GM12891 (cell line): ENCODE data around the gene FALEC.
A peak's percentile ranks its signal among the peaks of the same experiment; 100 is the strongest.

Source experiments
- DNase-seq: peaks from one replicate; pipeline ENCODE4 v3.0.0; 2011; ENCODE audit warnings: low spot score; ENCODE audit not compliant: insufficient read length
- FAIRE-seq: peaks from 2 replicates; lab custom pipeline; 2011; peaks lifted over from hg19 to GRCh38; lab: Jason Lieb, UNC
- PAX5 ChIP-seq: IDR thresholded peaks from 2 replicates; pipeline ENCODE4 v1.6.1; 2011; ENCODE audit warnings: low read length, moderate library complexity, mild to moderate bottlenecking; ENCODE audit not compliant: insufficient read depth, severe bottlenecking
- POLR2A ChIP-seq: IDR thresholded peaks from 2 replicates; pipeline ENCODE4 v1.6.1; 2011; ENCODE audit warnings: low read depth, low read length, control low read depth
- POLR2AphosphoS5 ChIP-seq: IDR thresholded peaks from 2 replicates; pipeline ENCODE4 v1.6.1; 2011; ENCODE audit warnings: low read depth, low read length, control low read depth
- POU2F2 ChIP-seq: IDR thresholded peaks from 2 replicates; pipeline ENCODE4 v1.6.1; 2011; ENCODE audit warnings: low read depth, mild to moderate bottlenecking, control low read depth, low read length, moderate library complexity
- SPI1 ChIP-seq: IDR thresholded peaks from 2 replicates; pipeline ENCODE4 v1.6.1; 2011; ENCODE audit warnings: low read depth, low read length, control low read depth
- TAF1 ChIP-seq: IDR thresholded peaks from 2 replicates; pipeline ENCODE4 v1.6.1; 2011; ENCODE audit warnings: low read depth, low read length, control low read depth

The FALEC gene

DNA sequence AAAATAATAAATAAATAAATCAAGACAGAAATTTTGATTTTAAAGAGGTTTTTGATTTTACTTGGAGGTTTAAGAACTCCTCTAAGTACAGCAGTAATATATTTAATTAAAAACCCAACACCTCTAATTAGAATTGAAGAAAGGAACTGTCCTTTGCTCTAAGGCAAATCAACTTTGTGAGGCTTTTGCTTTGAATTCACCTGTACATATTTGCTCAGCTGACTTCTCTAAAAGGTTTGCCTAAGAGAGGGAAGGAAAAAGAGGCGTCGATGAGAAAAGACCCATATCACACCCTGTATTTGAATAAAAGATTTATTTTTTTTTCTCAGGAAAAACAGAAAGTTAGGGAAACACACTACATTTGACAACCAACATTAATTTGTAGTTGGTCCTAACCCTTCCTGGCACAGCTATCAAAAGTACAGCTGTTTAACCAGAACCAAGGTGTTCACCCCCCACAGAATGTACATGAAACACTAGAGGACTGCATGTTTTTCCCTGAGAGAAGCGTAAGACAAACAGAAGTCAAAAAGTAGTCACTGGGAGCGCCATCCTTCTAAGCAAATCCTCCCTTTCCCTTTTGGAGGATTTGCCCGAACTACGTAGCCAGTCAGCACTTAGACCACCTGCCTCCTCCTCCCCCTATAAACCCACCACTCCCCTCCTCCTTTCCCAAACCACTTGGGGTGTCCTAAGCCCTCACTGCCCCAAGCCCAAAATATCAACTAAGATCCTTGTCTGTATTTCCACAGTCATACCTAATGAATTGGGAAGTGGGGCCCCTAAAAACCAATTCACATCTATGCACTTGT is 58.9 kb downstream of the FALEC start:
- FAIRE-seq = no peak
- no peak for DNase-seq
- TF ChIP-seq POLR2A (peak; percentile 81), SPI1 (no peak), POLR2AphosphoS5 (peak; percentile 78; the same call in 1 of the 2 replicates)

DNA sequence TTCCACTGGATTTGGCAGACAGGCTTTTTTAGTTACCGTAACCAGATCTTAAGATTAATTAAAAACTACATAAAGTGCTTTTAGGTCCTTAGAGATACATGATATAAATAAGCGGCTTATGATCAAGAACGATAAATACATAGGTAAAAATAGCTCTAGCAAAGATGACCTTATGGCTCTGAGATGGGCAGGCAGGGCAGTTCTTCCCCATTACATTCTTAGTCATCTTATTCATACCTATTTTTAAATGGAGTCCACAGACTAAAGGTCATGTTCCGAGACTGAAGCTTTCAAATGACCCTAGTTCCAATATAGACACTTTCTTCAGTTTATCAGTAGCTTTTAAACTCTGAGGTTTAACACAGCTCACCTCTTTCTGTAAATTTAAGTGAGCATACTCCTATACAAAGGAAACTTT is 59.5 kb downstream of the FALEC start:
- TF ChIP-seq TAF1 (no peak), SPI1 (no peak)
- FAIRE-seq (no peak), DNase-seq (no peak)

DNA sequence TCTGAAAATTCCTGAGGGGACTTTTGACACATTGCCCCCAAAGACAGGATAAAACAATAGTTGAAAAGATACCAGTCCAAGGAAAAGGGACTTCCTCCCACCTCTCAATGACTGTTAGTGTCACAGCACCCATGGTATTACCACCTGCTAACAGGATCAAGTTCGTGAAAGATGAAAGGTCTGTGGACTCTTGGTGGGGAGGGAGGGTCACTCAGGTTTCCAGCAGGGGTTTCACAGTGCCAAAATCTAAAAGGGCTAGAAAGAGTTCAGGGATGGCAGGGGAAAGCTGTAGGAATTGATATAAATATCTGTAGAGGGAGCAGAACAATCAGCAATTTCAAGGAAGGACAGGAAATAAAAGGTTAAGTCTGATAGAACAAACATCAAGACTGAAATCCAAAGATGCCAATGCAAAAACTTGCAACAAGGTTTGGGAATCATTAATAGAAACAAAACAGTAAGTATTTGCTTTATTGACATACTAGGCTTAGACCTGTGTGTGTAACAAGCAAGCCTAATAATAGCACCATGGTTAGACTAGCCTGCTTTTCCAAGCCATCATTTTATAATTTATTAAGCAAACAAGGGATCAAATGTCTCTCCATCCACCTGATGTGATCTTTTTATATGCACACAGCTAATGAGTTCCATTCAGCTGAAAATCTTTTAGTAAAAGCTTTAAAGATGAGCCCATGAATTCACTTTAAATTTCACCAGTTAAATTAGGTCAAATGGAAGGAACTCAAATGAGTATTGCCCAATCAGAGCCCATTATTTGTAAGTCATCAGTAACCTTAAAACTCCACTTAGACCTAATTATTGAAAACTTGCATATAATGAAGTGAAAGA is 60.2 kb downstream of the FALEC start:
- FAIRE-seq (no peak), DNase-seq (no peak)
- TF ChIP-seq POLR2AphosphoS5 = no peak
- TF ChIP-seq TAF1 = no peak
- TF ChIP-seq PAX5 = no peak
- 0 out of 2 replicates have a peak, but pooled peaks have one; percentile 47 for TF ChIP-seq POLR2A

DNA sequence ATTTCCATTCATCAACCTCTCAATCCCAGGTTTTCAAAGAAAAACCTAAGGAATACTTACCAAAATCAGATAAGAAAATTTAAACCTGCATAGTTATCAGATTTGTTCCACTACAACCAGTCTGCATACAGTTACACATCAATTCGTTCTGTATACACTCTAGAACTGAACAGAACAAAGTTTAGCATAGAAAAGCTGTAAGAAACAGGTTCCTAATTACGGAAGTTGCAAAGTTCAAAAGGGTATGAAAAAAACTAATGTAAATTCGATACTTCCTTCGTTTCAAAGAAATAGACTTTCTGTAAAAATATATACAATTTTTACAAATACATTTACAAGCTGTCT is 60.8 kb downstream of the FALEC start:
- TF ChIP-seq TAF1 = no peak
- no peak for TF ChIP-seq POU2F2
- no peak for TF ChIP-seq POLR2A
- TF ChIP-seq SPI1 = no peak
- TF ChIP-seq PAX5 = no peak
- TF ChIP-seq POLR2AphosphoS5 = no peak
- no peak for DNase-seq
- no peak for FAIRE-seq

DNA sequence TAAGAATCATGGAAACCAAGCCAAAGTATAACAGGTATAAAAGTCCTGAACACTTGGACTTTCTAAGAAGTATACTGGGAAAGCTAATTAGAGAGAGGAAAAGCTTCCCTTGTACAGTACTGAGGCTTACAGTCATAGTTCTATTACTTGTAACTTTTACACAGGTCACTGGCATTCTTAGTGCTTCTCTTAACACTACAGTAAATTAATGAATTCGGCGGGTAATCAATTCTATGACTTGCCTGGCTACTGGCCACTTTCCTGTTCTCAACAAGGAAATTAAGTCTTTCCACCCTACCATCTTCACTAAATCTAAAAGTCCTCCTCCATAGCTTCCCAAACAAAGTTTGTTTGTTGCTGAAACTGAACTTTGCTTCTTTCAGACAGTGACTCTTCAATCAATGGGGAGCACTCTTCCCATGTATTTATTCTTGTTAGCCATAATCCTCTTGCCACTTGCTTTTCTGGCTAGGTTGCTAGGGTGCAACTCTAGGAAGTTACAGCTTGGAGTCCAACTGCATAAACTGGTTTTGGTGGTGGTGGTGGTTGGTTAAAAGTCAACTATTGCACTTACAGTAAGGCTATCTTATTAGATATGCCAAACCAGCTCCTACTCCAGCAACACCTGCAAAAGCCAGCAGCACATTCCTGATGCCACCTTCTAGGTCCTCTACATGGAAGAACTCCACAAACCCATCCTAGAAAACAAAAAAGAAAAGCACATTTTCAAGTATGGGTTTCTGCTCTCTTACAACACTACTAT is 61.4 kb downstream of the FALEC start:
- DNase-seq = no peak
- TF ChIP-seq TAF1 = no peak
- TF ChIP-seq SPI1 = no peak
- TF ChIP-seq POU2F2 = no peak
- peak; percentile 63 for TF ChIP-seq POLR2A
- peak; percentile 20; the same call in 1 of the 2 replicates for TF ChIP-seq POLR2AphosphoS5
- no peak for TF ChIP-seq PAX5
- FAIRE-seq = no peak

DNA sequence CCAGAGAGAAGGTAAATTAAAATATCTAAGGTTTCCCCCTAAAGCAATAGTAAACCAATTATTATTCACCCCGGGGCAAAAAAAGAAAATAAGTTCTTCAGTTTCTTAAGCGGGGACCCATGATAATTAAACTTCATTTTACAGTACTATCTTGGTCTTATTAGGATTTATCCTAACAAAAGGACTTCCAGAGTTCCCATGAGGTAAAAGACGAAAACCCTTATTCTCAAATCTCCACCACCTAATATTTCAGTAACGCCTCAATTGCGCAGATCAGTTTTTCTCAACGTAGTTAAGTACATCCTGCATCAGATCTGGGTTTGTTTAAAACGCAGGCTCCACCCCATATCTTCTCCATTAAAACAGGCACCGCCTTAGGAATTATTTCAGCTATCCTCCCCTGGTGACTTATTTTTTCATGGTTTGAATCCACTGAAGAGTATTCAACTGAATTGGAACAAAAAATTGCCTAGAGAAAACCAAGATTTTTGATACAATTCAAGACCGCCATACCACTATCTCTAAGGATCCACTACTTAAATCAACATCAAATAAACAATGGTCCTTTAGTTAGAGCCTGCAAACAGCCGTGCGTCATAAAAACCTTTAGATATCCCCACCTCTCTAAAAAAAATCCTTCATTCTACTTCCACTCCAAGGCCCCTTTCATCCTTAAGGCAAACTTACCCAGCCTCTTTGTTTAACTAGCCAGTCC is 62.2 kb downstream of the FALEC start:
- TF ChIP-seq POU2F2 = no peak
- TF ChIP-seq TAF1 = no peak
- TF ChIP-seq SPI1 = no peak
- no peak for TF ChIP-seq POLR2A
- TF ChIP-seq PAX5 = no peak
- no peak for TF ChIP-seq POLR2AphosphoS5
- DNase-seq = no peak
- FAIRE-seq = no peak

DNA sequence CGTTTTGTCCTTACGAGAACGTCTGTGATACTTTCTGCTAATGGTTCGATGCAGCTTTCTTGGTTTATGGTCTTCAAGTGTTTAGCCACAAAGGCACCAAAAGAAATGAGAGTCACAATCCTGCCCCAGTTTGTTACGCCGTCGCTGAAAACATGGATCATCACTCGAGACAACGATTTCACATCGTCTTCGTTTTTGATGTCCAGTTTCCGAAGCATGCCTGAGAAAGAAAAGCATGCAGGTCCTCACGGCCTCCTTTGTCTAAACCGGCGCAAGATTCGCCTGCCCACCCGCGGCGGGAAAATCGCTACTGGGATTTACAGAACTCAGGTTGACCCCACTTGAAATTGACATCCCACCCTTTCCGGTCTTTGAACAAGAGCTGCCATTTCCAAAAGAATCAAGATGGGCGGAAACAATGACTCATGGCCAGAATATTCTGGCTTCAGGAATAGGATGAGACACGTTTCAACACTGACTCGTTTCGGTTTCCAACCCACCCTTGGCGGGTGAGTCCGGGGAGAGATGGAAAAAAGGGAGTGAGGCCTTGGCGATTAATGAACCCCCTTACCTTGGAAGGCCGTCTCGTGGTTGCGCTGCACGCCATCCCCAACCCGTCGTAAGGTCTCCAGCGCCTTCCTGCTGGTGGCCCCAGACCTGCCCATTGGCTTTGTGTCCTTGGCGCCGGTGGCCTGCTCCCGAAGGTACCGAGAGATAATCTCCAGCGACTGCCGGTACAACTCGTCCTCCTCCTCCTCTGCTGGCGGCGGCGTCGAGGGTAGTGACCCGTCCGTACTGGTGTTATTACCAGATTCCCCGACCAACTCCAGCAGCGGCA is 62.9 kb downstream of the FALEC start:
- DNase-seq = no peak
- TF ChIP-seq SPI1 = no peak
- TF ChIP-seq POLR2AphosphoS5 = peak; percentile 55; the same call in 1 of the 2 replicates
- TF ChIP-seq PAX5 = no peak
- 0 out of 2 replicates have a peak, but pooled peaks have one; percentile 5 for TF ChIP-seq TAF1
- TF ChIP-seq POU2F2 = 0 out of 2 replicates have a peak, but pooled peaks have one; percentile 22
- peak; percentile 26; the same call in 1 of the 2 replicates for TF ChIP-seq POLR2A
- peak; percentile 28 for FAIRE-seq

DNA sequence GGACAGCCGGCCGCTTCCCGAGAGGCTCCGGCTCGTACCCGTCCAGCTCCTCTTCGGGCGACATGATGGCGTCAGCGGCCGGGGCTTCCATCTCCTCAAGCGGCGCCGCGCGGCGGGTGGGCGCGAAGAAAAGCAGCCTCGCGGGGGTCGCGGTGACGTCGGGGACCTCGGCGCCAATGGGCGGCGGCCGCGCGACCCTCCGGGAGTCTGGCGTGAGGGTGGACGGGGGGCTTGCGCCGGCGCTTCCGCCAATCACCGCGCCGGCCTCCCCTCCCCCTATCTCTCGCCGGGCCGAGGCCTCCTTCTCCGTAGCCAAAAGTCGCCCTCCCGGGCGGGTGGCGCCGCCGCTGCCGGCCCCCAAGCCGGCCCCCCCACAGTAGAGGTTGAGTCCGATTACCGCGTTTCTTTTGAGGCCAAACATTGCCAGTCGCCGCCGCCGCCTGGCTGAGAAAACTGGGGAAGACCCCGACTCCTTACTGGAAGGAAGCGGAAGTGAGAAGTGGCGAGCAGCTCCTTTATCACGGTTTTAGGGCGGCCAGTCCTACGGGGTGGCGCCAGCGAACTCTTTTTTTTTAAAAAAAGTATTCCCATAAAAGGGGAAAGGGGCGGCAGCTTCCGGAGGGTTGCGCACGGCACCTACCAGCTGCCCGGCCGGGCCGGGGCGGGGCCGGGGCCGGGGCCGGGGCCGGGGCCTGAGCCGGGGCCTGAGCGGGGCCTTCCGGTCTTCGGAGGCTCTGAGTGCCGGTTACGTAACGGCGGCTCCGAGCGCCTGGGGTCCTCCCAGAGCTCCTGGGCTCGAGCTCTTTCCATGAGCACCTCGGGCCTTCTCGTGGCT is 63.8 kb downstream of the FALEC start, which contains the start of gene MCL1:
TSS of gene MCL1 (minus strand) at position 501 of the 835 bp plus-strand sequence. CDS start at position 421, 80 bp downstream.
- FAIRE-seq (peak; percentile 55), DNase-seq (peak; percentile 84)
- peak; percentile 99 for TF ChIP-seq POLR2AphosphoS5
- TF ChIP-seq SPI1 = peak; percentile 93
- no peak for TF ChIP-seq PAX5
- peak; percentile 88 for TF ChIP-seq POU2F2
- TF ChIP-seq POLR2A = peak; percentile 99
- peak; percentile 97 for TF ChIP-seq TAF1
